ENCODE results near the gene LDLRAD4.
A peak's percentile ranks its signal among the peaks of the same experiment; 100 is the strongest.

The LDLRAD4 gene

GRCh38 chr18:13409997-13410396, 191.4 kb downstream of the LDLRAD4 start:
- H3K9ac ChIP-seq (ENCODE audit: low read depth, low read length) = no peak overlapping the region
- peaks cover under 1% of the 10 kb centered on the region; the same call in 1 of the 2 replicates for H3K4me1 ChIP-seq (ENCODE audit: insufficient read depth, low read length)
- H4K20me1 ChIP-seq (ENCODE audit: insufficient read depth, low read length) = no peaks in the 10 kb centered on the region
- H3K27me3 ChIP-seq (ENCODE audit: insufficient read depth, low read length, poor library complexity) = no peaks in the 10 kb centered on the region
- peaks cover 3% of the 10 kb centered on the region for H3K9me3 ChIP-seq (ENCODE audit: insufficient read depth, low read length, severe bottlenecking)
- no peak overlapping the region for H2AFZ ChIP-seq (ENCODE audit: low read depth, low read length)
- H3K36me3 ChIP-seq (ENCODE audit: insufficient read depth, low read length) = peaks cover 14% of the 10 kb centered on the region
- no peak for DNase-seq
- no peak overlapping the region for H3K27ac ChIP-seq (ENCODE audit: low read length)
- H3K79me2 ChIP-seq (ENCODE audit: insufficient read depth, low read length) = 0 out of 2 replicates have a peak, but pooled peaks cover 2% of the 10 kb centered on the region
- TF ChIP-seq, protein P1, sequence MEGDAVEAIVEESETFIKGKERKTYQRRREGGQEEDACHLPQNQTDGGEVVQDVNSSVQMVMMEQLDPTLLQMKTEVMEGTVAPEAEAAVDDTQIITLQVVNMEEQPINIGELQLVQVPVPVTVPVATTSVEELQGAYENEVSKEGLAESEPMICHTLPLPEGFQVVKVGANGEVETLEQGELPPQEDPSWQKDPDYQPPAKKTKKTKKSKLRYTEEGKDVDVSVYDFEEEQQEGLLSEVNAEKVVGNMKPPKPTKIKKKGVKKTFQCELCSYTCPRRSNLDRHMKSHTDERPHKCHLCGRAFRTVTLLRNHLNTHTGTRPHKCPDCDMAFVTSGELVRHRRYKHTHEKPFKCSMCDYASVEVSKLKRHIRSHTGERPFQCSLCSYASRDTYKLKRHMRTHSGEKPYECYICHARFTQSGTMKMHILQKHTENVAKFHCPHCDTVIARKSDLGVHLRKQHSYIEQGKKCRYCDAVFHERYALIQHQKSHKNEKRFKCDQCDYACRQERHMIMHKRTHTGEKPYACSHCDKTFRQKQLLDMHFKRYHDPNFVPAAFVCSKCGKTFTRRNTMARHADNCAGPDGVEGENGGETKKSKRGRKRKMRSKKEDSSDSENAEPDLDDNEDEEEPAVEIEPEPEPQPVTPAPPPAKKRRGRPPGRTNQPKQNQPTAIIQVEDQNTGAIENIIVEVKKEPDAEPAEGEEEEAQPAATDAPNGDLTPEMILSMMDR (IDR thresholded peaks at IDR 0.05; ENCODE audit: borderline replicate concordance, extremely low read depth, low read length, poor library complexity, severe bottlenecking) = no peak
- no peak for TF ChIP-seq EZH2 (IDR thresholded peaks at IDR 0.05; ENCODE audit: borderline replicate concordance, low read depth, low read length, severe bottlenecking)
- no peak overlapping the region for H3K4me2 ChIP-seq (ENCODE audit: insufficient read depth, low read length)
- no peak for ATAC-seq (ENCODE audit: insufficient read depth, low read depth)
- H3K4me3 ChIP-seq (ENCODE audit: low read depth in 1 of 2, low read length in 2 of 2) = no peak overlapping the region

DNA sequence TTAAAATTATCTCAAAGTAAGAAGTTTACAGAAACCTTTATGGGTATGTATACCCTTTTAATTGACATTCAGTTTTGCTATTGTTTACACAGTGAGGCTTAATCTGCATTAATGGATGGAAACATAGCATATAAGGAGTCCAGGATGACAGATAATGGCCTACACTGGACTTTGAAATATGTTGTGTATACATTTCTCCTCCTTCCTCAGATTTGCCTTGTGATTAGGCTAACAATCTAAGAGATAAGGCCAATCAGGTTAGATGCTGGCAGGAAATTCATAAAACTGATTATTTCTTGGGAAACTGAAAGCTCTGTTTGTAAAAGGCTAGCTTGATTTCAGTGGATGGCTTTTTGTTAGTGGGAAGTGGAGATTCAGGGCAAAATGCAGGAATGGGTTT, 191.9 kb downstream of the LDLRAD4 start:
- no peaks in the 10 kb centered on the region for H4K20me1 ChIP-seq (ENCODE audit: insufficient read depth, low read length)
- no peak overlapping the region for H3K4me3 ChIP-seq (ENCODE audit: low read depth in 1 of 2, low read length in 2 of 2)
- H3K27ac ChIP-seq (ENCODE audit: low read length) = 0 out of 2 replicates have a peak overlapping the region, but pooled peaks have one; percentile 24
- H3K9me3 ChIP-seq (ENCODE audit: insufficient read depth, low read length, severe bottlenecking) = peaks cover 3% of the 10 kb centered on the region
- H3K4me2 ChIP-seq (ENCODE audit: insufficient read depth, low read length) = no peak overlapping the region
- H2AFZ ChIP-seq (ENCODE audit: low read depth, low read length) = no peak overlapping the region
- peaks cover 4% of the 10 kb centered on the region for H3K4me1 ChIP-seq (ENCODE audit: insufficient read depth, low read length)
- TF ChIP-seq, protein P1 (IDR thresholded peaks at IDR 0.05; ENCODE audit: borderline replicate concordance, extremely low read depth, low read length, poor library complexity, severe bottlenecking) = no peak
- TF ChIP-seq EZH2 (IDR thresholded peaks at IDR 0.05; ENCODE audit: borderline replicate concordance, low read depth, low read length, severe bottlenecking) = no peak
- no peaks in the 10 kb centered on the region for H3K27me3 ChIP-seq (ENCODE audit: insufficient read depth, low read length, poor library complexity)
- 0 out of 2 replicates have a peak, but pooled peaks cover 2% of the 10 kb centered on the region for H3K79me2 ChIP-seq (ENCODE audit: insufficient read depth, low read length)
- H3K9ac ChIP-seq (ENCODE audit: low read depth, low read length) = no peak overlapping the region
- peaks cover 14% of the 10 kb centered on the region for H3K36me3 ChIP-seq (ENCODE audit: insufficient read depth, low read length)
- ATAC-seq (ENCODE audit: insufficient read depth, low read depth) (no peak), DNase-seq (no peak)

GRCh38 chr18:13412017-13412416, 193.5 kb downstream of the LDLRAD4 start:
- Histone ChIP-seq H3K79me2 (ENCODE audit: insufficient read depth, low read length) (0 out of 2 replicates have a peak, but pooled peaks cover 2% of the 10 kb centered on the region), H3K4me2 (ENCODE audit: insufficient read depth, low read length) (no peak overlapping the region), H3K36me3 (ENCODE audit: insufficient read depth, low read length) (peaks cover 9% of the 10 kb centered on the region), H2AFZ (ENCODE audit: low read depth, low read length) (no peak overlapping the region), H3K9me3 (ENCODE audit: insufficient read depth, low read length, severe bottlenecking) (peaks cover 3% of the 10 kb centered on the region), H4K20me1 (ENCODE audit: insufficient read depth, low read length) (no peaks in the 10 kb centered on the region), H3K27me3 (ENCODE audit: insufficient read depth, low read length, poor library complexity) (no peaks in the 10 kb centered on the region), H3K27ac (ENCODE audit: low read length) (no peak overlapping the region), H3K4me3 (ENCODE audit: low read depth in 1 of 2, low read length in 2 of 2) (no peak overlapping the region), H3K4me1 (ENCODE audit: insufficient read depth, low read length) (peaks cover 15% of the 10 kb centered on the region), H3K9ac (ENCODE audit: low read depth, low read length) (no peak overlapping the region)
- TF ChIP-seq, protein P1 (IDR thresholded peaks at IDR 0.05; ENCODE audit: borderline replicate concordance, extremely low read depth, low read length, poor library complexity, severe bottlenecking) = no peak
- TF ChIP-seq EZH2 (IDR thresholded peaks at IDR 0.05; ENCODE audit: borderline replicate concordance, low read depth, low read length, severe bottlenecking) = no peak
- DNase-seq (no peak), ATAC-seq (ENCODE audit: insufficient read depth, low read depth) (no peak)

All from DND-41 (cell line).